SK-N-SH (cell line): Measurements from ENCODE around the gene RPS8. TPM values are rescaled to one million over a fixed set of nuclear protein-coding genes. Genes with fewer than 3 reads are reported as not detected.

ENCODE experiments used
- CTCF ChIA-PET: fragments of 300-600, 350-600 bp; formaldehyde crosslinking; extraction: SDS; loops from one replicate; lab custom pipeline; 2021; lab: Yijun Ruan, JAX
- POLR2A ChIA-PET: fragments of 350-600 bp; sonication (Branson Sonifier 250); formaldehyde crosslinking; extraction: SDS; loops from one replicate; lab custom pipeline; 2020; ENCODE audit warnings: antibody characterized with exemption, inconsistent platforms; lab: Yijun Ruan, JAX
- DNase-seq: peaks from one replicate; pipeline ENCODE4 v3.0.0; 2012
- H2AFZ ChIP-seq: fragments of 200-600 bp; sonication (generic); 2 replicates; pipeline ENCODE4 v1.8.1; 2016; ENCODE audit warnings: antibody characterized with exemption, mild to moderate bottlenecking, low read depth
- H3F3A ChIP-seq: fragments of 200-600 bp; sonication (generic); replicated peaks from 2 replicates; pipeline ENCODE3; 2016; ENCODE audit warnings: antibody characterized with exemption, mild to moderate bottlenecking; ENCODE audit not compliant: insufficient read depth
- H3K27ac ChIP-seq, 2 experiments: fragments of 200-500 bp in 1 of 2; fragments of 200-600 bp in 1 of 2; sonication (Bioruptor generic) in 1 of 2; sonication (generic), shearing (Covaris generic) in 1 of 2; 2 replicates each; pipeline versions ENCODE4 v1.5.1 to v1.6.1; 2014 to 2016; ENCODE audit warnings: low read depth in 2 of 2, inconsistent platforms in 1 of 2, low read length in 1 of 2, mild to moderate bottlenecking in 1 of 2, mixed read lengths in 1 of 2
- H3K27me3 ChIP-seq: fragments of 200-600 bp; sonication (generic), shearing (Covaris generic); 2 replicates; pipeline ENCODE4 v1.6.1; 2016; ENCODE audit warnings: mixed run types; ENCODE audit not compliant: insufficient read depth
- H3K36me3 ChIP-seq, 2 experiments: fragments of 200-500 bp in 1 of 2; fragments of 200-600 bp in 1 of 2; sonication (Bioruptor generic) in 1 of 2; sonication (generic) in 1 of 2; replicated peaks in 1 of 2; 2 replicates each; pipeline versions ENCODE3 to v1.5.1; 2014 to 2016; ENCODE audit warnings: low read length in 1 of 2, mild to moderate bottlenecking in 1 of 2; ENCODE audit not compliant: insufficient read depth in 2 of 2, control insufficient read depth in 1 of 2
- H3K4me1 ChIP-seq, 2 experiments: fragments of 200-500 bp in 1 of 2; fragments of 200-600 bp in 1 of 2; sonication (Bioruptor generic) in 1 of 2; sonication (generic), shearing (Covaris generic) in 1 of 2; 2 replicates each; pipeline versions ENCODE4 v1.5.1 to v1.6.1; 2014 to 2016; ENCODE audit warnings: low read depth in 1 of 2, low read length in 1 of 2, mixed run types in 1 of 2; ENCODE audit not compliant: insufficient read depth in 2 of 2, control insufficient read depth in 1 of 2
- H3K4me2 ChIP-seq: fragments of 200-600 bp; sonication (generic), shearing (Covaris generic); 2 replicates; pipeline ENCODE4 v1.6.1; 2017; ENCODE audit warnings: mixed run types
- H3K4me3 ChIP-seq, 2 experiments: fragments of 200-500 bp in 1 of 2; fragments of 200-600 bp in 1 of 2; sonication (Bioruptor generic) in 1 of 2; sonication (generic), shearing (Covaris generic) in 1 of 2; 2 replicates each; pipeline versions ENCODE4 v1.5.1 to v1.8.1; 2014 to 2016; ENCODE audit warnings: low read depth in 2 of 2, inconsistent platforms in 1 of 2, low read length in 1 of 2, mild to moderate bottlenecking in 1 of 2, mixed read lengths in 1 of 2, moderate library complexity in 1 of 2
- H3K79me2 ChIP-seq: fragments of 200-600 bp; sonication (generic); 2 replicates; pipeline ENCODE4 v1.8.1; 2017; ENCODE audit warnings: mild to moderate bottlenecking; ENCODE audit not compliant: insufficient read depth
- H3K9ac ChIP-seq: fragments of 200-600 bp; sonication (generic); 2 replicates; pipeline ENCODE4 v1.6.1; 2017; ENCODE audit warnings: mixed run types
- H3K9me2 ChIP-seq: fragments of 200-600 bp; sonication (generic); 2 replicates; pipeline ENCODE4 v1.6.1; 2017; ENCODE audit warnings: mixed run types
- H3K9me3 ChIP-seq: fragments of 200-600 bp; sonication (generic); 2 replicates; pipeline ENCODE4 v1.6.1; 2017; ENCODE audit warnings: mixed run types, mild to moderate bottlenecking, moderate library complexity
- H4K20me1 ChIP-seq: fragments of 200-600 bp; sonication (generic); 2 replicates; pipeline ENCODE4 v1.6.1; 2017; ENCODE audit warnings: mild to moderate bottlenecking, mixed run types; ENCODE audit not compliant: insufficient read depth
- CHD2 ChIP-seq: fragments of 150-350 bp; IDR thresholded peaks from 2 replicates; pipeline ENCODE4 v1.6.1; 2018; ENCODE audit warnings: low read length; ENCODE audit not compliant: partially characterized antibody
- ELF1 ChIP-seq: IDR thresholded peaks from 2 replicates; pipeline ENCODE4 v1.4.0; 2012
- FOSL2 ChIP-seq: IDR thresholded peaks from 2 replicates; pipeline ENCODE4 v1.4.0; 2012; ENCODE audit warnings: low read depth, mild to moderate bottlenecking, moderate library complexity, borderline replicate concordance
- FOXJ3 ChIP-seq: sonication (generic); formaldehyde crosslinking; IDR thresholded peaks from 2 replicates; pipeline ENCODE4 v1.5.1; 2020; ENCODE audit warnings: mild to moderate bottlenecking, missing genetic modification reagents
- GABPA ChIP-seq: IDR thresholded peaks from 2 replicates; pipeline ENCODE4 v1.4.0; 2012; ENCODE audit warnings: low read depth, mild to moderate bottlenecking
- MXI1 ChIP-seq: IDR thresholded peaks from 2 replicates; pipeline ENCODE4 v1.6.1; 2012; ENCODE audit warnings: mild to moderate bottlenecking, low read depth, low read length, improper control_type of control experiment
- RFX5 ChIP-seq: IDR thresholded peaks from 2 replicates; pipeline ENCODE4 v1.6.1; 2012; ENCODE audit warnings: mild to moderate bottlenecking, improper control_type of control experiment, low read length
- RXRA ChIP-seq: IDR thresholded peaks from 2 replicates; pipeline ENCODE4 v1.4.0; 2012; ENCODE audit warnings: low read depth, mild to moderate bottlenecking, borderline replicate concordance
- SMC3 ChIP-seq: IDR thresholded peaks from 2 replicates; pipeline ENCODE4 v1.6.1; 2012; ENCODE audit warnings: low read depth, low read length, improper control_type of control experiment
- TAF1 ChIP-seq: IDR thresholded peaks from 2 replicates; pipeline ENCODE4 v1.6.1; 2012; ENCODE audit warnings: low read depth, mild to moderate bottlenecking, low read length, moderate library complexity, borderline replicate concordance
- TEAD4 ChIP-seq: IDR thresholded peaks from 2 replicates; pipeline ENCODE4 v1.4.0; 2012; ENCODE audit warnings: mild to moderate bottlenecking, borderline replicate concordance; ENCODE audit not compliant: insufficient read depth
- WGBS: methylation state at CpG from one replicate; pipeline ENCODE4 v1.1.6; 2017; ENCODE audit warnings: low lambda C conversion rate; 5-methylcytosine and 5-hydroxymethylcytosine counted together
- polyA plus RNA-seq, 3 experiments: library from polyadenylated mRNA; depleted of rRNA; stranded (reverse); fragments of >200 nt; gene quantifications; 2 replicates each; pipeline ENCODE4 v1.2.3, GENCODE V29; 2012
- TF ChIP-seq, protein P1 (sequence below): IDR thresholded peaks from 2 replicates; pipeline ENCODE4 v1.4.0; 2012; ENCODE audit warnings: low read depth
- TF ChIP-seq, protein P2 (sequence below): IDR thresholded peaks from 2 replicates; pipeline ENCODE4 v1.4.0; 2012; ENCODE audit warnings: low read depth, borderline replicate concordance
- TF ChIP-seq, protein P3 (sequence below): IDR thresholded peaks from 2 replicates; pipeline ENCODE4 v1.4.0; 2012; ENCODE audit warnings: low read depth, borderline replicate concordance

Gene RPS8
- polyA plus RNA-seq, 1 of the 3 experiments (the other 2 are of a cell fraction) = 3,303 TPM

DNA sequence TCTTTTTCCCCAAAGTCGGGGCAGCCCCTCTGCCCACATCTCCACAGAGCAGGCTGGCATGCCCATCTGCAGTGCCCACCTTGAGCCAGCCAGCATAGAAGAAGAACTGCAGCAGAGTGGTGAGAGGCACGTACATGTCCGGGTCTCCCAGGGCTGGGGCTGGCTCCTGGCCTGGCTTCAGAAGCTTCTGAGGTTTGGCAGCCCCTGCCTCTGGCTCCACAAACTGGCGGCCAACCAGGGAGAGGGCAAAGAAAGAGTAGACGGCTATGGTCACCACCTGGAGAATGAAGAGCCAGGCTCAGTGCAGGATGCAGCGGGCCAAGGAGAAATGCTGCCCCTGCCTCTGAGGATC lies 9.7 kb downstream of the RPS8 start:
- Histone ChIP-seq H3K27me3 (no peaks in the 10 kb centered on the region), H3K36me3 (peaks cover 0 to 18% of the 10 kb centered on the region in 2 experiments), H3K9me2 (no peaks in the 10 kb centered on the region), H3K9me3 (no peaks in the 10 kb centered on the region), H3K4me1 (peaks cover 0 to 5% of the 10 kb centered on the region in 2 experiments; a peak in 1 of 4 replicates), H3K4me2 (no peak overlapping the region), H2AFZ (no peak overlapping the region), H3K27ac (no peak overlapping the region), H3K4me3 (no peak overlapping the region), H3K9ac (no peak overlapping the region), H3K79me2 (no peaks in the 10 kb centered on the region), H4K20me1 (no peaks in the 10 kb centered on the region), H3F3A (peaks cover 28% of the 10 kb centered on the region)
- 91% methylated on average over 6 of the region's 6 CpGs for whole genome bisulfite sequencing
- no peak for DNase-seq
- no peak for TF ChIP-seq TAF1
- no peak for TF ChIP-seq GABPA
- TF ChIP-seq FOSL2 = no peak
- TF ChIP-seq ELF1 = no peak
- TF ChIP-seq, protein P1, sequence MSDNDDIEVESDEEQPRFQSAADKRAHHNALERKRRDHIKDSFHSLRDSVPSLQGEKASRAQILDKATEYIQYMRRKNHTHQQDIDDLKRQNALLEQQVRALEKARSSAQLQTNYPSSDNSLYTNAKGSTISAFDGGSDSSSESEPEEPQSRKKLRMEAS = no peak
- TF ChIP-seq MXI1 = no peak
- TF ChIP-seq, protein P2, sequence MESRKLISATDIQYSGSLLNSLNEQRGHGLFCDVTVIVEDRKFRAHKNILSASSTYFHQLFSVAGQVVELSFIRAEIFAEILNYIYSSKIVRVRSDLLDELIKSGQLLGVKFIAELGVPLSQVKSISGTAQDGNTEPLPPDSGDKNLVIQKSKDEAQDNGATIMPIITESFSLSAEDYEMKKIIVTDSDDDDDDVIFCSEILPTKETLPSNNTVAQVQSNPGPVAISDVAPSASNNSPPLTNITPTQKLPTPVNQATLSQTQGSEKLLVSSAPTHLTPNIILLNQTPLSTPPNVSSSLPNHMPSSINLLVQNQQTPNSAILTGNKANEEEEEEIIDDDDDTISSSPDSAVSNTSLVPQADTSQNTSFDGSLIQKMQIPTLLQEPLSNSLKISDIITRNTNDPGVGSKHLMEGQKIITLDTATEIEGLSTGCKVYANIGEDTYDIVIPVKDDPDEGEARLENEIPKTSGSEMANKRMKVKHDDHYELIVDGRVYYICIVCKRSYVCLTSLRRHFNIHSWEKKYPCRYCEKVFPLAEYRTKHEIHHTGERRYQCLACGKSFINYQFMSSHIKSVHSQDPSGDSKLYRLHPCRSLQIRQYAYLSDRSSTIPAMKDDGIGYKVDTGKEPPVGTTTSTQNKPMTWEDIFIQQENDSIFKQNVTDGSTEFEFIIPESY = no peak
- no peak for TF ChIP-seq TEAD4
- TF ChIP-seq RFX5 = no peak
- ChIA-PET POLR2A (interaction anchor here (2.3 kb wide), 1 partner anchor 9 kb away, joined by 10 read pairs; the partner anchor contains the start of gene RPS8), CTCF (interaction anchor here (0.7 to 1.6 kb wide), 3 partner anchors 9 to 56 kb away, joined by 5 read pairs; partner anchors contain the start of gene RPS8)

DNA sequence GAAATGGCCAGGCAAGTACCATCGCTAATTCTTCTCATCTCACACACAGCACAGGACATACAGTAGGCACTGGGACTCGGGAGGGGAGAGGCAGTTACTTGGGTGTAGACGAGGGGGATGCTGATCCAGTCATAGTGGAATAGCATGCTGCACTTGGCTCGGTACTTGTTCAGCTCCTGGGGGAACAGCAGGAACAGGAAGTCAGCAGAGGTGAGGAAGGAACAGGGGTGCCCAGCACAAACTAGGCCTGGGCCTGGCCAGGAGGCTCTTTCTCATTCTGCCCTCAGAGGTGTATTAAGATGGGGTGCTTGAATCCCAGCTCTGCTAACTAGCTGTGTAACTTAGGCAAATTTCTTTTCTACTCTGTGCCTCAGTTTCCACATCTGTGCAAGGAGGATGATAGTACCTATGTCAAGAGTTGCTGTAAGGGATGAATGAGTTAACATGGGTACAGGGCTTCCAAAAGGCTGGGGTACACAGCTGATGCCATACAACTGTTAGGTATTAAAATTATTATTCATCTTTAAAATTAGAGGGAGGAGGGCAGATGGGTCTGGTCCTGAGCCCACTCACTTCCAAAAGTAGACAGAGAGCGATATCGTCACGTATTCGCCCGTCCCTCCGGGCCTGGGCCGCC lies 10.3 kb downstream of the RPS8 start:
- Histone ChIP-seq H3K4me1 (peaks cover 0 to 5% of the 10 kb centered on the region in 2 experiments; a peak in 1 of 4 replicates), H3K27me3 (no peaks in the 10 kb centered on the region), H3K36me3 (peaks cover 0 to 12% of the 10 kb centered on the region in 2 experiments), H3K27ac (no peak overlapping the region), H3F3A (peaks cover 25% of the 10 kb centered on the region), H4K20me1 (no peaks in the 10 kb centered on the region), H3K79me2 (no peaks in the 10 kb centered on the region), H3K9me2 (no peaks in the 10 kb centered on the region), H3K9me3 (no peaks in the 10 kb centered on the region), H2AFZ (no peak overlapping the region), H3K4me2 (no peak overlapping the region), H3K9ac (no peak overlapping the region), H3K4me3 (no peak overlapping the region; a peak in 1 of 4 replicates)
- DNase-seq = no peak
- ChIA-PET POLR2A (interaction anchor here (2.3 kb wide), 1 partner anchor 10 kb away, joined by 10 read pairs; the partner anchor contains the start of gene RPS8), CTCF (interaction anchor here (0.6 to 1.6 kb wide), 8 partner anchors 10 to 56 kb away, joined by 3 to 5 read pairs (median 4); partner anchors contain the start of genes BTBD19, PLK3 and RPS8)
- TF ChIP-seq, protein P1 = no peak
- TF ChIP-seq SMC3 (no peak), CHD2 (no peak), FOXJ3 (CRISPR knock-in tag) (no peak), RXRA (no peak)
- TF ChIP-seq, protein P3, sequence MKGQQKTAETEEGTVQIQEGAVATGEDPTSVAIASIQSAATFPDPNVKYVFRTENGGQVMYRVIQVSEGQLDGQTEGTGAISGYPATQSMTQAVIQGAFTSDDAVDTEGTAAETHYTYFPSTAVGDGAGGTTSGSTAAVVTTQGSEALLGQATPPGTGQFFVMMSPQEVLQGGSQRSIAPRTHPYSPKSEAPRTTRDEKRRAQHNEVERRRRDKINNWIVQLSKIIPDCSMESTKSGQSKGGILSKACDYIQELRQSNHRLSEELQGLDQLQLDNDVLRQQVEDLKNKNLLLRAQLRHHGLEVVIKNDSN = no peak
- 56% methylated on average over 11 of the region's 11 CpGs for WGBS
